GOT3 (cell line): ENCODE measurements around the gene MCC.
A peak's percentile ranks its signal among the peaks of the same experiment; 100 is the strongest.

Experiments used
- DNase-seq: peaks from one replicate; lab custom pipeline; 2025; ENCODE audit warnings: mixed read lengths; lab: John Stamatoyannopoulos, UW

Gene MCC

GRCh38 chr5:113147101-113147508, 341.1 kb downstream of the MCC start:
- DNase-seq, result peak; percentile 15

DNA sequence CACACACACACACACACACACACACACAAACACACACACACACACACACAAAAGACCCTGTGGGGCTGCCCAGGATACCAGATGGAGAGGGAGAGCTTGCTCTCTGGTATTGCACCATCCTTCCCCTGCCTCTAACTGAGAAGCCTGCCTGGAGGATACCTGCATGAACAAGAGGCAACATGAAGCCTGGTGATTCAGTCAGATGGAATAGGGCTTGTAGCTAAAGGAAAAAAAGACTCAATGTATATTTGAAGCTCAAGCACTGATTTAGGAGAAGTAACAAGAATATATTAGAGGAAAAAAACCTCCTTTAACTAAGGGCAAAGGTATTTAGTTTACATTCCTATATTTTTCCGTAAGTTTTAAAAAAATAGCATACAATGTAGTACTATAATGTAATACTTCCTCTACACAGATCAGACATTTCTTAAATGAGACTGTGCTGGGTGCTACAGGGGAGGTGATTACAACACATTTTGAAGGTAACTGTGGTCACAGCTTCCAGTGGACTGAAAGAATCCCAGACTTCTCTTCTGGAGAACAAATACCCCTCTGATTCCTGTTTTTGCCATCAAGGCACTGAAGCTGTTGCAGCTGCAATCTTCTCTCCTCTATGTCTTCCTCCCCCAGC, 342.4 kb downstream of the MCC start:
- DNase-seq, result no peak

DNA sequence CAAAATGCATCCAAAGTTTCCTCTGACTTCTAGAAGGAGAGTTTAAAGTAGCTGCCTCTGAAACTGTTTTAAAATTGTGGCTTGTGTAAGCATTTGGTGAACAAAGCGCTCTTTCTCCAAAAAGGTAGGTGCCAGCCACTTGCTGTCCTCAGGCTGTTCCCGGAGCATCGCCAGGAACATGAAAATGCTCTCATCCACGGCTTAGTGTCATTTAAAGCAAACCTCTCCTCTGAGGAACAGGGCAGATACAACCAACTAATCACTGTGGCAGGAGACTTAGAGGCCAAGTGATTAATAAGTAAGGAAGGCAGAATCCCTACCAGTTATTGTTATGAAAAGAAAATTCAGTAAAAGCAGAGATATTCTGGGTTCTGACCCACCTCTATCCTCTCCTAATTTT, 346.1 kb downstream of the MCC start:
- DNase-seq, result no peak

- peak; percentile 16 for DNase-seq
Observed at GRCh38 chr5:113140837-113141671, 347.2 kb downstream of the MCC start.

DNA sequence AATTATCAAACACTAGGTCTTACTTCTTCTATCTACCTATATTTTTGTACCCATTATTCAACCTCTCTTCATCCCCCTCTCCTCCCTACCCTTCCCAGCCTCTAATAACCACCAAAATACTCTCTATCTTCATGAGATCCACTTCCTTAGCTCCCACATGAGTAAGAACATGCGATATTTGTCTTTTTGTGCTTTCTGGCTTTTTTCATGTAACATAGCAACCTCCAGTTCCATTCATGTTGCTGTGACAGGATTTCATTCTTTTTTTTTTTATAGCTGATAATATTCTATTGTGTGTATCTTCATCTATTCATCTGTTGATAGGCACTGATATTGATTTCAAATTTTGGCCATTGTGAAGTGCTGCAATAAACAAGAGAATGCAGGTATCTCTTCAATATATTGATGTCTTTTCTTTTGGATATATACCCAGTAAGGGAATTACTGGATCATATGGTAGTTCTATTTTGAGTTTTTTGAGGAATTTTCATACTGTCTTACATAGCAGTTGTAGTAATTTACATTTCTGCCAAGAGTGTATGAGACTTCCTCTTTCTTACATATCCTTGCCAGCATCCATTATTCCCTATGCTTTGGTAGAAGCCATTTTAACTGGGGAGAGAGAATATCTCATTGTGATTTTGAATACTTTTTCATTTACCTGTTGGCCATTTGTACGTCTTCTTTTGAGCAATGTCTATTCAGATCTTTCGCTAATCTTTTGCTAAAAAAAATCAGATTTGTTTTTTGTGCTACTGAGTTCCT, 354.9 kb downstream of the MCC start:
- no peak for DNase-seq

- no peak for DNase-seq
Observed at GRCh38 chr5:113132564-113132963, 355.7 kb downstream of the MCC start.

- DNase-seq, result no peak
Observed at GRCh38 chr5:113128641-113129330, 359.5 kb downstream of the MCC start.

DNA sequence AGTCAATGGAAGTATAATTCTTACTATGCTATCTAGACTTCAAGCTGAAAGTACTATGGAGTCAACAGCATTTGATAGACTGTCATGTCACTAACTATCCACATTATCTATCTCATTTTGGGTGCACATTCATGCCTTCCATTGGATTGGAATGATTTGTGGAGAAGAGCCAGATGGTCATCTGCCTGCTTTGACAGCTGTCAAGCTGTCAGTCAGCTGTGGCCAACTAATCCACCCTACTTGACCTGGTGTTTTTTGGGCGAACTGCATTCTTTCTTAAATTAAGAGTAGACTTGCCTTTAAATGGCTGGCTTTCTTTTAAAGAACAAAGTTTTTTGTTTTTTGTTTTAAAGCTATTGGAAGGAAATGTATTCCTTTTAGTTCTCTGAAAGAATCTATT, 360.2 kb downstream of the MCC start:
- no peak for DNase-seq

DNA sequence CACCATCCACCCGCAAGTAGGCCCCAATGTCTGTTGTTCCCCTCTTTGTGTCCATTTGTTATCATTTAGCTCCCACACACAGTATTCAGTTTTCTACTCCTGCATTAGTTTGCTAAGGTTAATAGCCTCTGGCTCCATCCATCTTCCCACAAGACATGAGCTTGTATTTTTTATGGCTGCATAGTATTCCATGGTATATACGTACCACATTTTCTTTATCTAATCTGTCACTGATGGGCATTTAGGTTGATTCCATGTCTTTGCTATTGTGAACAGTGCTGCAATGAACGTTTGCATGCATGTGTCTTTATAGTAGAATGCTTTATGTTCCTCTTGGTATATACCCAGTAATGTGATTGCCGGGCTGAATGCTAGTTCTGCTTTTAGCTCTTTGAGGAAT, 361.2 kb downstream of the MCC start:
- DNase-seq, result no peak

DNA sequence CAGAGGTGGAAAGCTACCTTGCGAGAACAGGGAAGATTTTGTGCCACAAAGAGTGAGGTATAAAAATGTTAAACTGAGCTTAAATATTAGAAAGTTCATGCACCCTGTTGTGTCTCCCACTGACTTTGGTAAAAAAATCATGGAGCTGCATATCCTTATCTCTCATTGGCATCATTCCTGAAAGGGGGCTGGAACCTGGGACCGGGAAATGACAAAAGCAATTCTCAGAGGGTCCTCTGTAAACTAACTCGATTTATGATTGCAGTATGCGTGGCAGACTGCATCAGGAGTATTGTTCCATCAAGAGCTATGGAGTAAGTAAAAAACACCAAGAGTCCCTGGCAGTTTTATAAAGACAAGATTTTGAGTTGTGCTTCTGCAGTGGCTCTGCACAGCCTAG, 362.9 kb downstream of the MCC start:
- no peak for DNase-seq

DNA sequence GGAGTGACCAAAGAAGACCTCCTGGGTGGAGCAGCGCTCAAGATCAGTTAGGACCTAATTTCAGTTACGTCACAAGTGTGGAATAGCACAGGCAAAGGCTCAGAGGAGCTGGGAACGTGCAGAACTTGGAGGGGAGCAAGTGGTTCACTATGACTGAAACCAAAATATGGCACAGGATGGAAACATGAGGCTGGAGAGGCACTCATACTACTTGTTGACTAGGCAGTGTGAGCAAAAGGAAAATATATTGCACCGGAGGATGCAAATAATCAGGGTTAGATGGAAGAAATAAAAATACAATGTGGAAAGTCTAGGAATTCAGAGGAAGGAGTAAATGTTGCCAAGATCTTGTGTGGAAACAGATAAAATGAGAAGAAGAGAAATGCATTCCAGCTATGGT, 363.3 kb downstream of the MCC start:
- DNase-seq, result no peak

- no peak for DNase-seq
Observed at GRCh38 chr5:113124265-113124664, 364.0 kb downstream of the MCC start.

- no peak for DNase-seq
Observed at GRCh38 chr5:113123618-113124017, 364.6 kb downstream of the MCC start.

DNA sequence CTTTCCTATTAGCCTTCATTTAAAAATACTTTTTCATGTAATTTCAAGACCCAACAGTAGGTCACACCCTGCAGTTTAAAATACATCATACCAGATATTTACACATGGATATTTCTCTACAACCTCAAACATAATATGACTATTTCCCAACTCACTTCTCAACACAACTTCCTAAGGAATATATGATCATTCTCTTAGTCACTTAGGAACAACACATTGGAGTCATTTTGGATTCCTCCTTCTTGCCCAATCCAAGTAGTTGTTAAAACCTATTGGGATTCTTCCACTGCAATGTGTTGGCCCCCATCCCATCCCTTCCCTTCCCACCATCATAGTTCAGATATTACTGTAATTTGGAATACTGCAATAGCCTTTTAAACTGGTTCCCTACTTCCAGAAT, 366.2 kb downstream of the MCC start:
- peak; percentile 35 for DNase-seq

GRCh38 chr5:113119246-113119924, 368.9 kb downstream of the MCC start:
- DNase-seq, result no peak

DNA sequence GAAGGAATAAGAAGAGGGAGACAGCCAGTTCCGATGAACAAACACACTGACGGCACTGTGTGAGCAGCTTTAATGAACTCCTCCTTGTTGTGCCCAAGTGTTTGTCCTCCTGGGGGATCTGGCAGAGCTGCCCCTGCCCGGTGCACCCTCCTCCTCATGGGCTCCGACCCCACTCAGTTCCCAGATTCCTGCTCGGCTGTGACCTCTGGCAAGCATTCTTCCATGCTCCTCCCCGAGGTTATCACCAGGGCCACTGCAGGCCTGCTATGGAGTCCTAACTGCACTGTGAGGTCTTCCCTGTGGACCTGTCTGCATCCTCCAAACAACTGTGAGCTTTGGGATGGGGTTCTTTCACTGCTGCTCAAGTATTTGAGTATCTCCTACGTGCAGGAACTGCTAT, 369.5 kb downstream of the MCC start:
- DNase-seq, result no peak

DNA sequence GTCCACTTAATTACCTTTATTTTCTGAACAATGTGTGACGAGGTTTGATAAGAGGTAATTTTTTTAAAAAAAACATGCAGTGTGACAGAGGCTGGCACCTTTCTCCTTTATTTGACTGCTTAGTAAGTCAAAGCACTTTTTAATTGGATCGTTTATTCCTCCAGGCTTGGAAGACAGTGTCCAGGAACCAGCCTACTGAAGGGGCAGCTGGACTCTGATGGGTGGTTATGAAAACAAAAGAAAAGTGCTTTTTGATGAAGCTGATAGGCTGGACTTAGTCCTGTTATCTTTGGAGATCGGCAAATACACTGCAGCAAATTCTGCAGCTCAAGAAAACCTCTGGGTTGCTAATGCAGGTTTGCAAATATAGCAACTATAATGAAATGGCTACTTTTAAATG, 370.0 kb downstream of the MCC start:
- DNase-seq, result no peak

DNA sequence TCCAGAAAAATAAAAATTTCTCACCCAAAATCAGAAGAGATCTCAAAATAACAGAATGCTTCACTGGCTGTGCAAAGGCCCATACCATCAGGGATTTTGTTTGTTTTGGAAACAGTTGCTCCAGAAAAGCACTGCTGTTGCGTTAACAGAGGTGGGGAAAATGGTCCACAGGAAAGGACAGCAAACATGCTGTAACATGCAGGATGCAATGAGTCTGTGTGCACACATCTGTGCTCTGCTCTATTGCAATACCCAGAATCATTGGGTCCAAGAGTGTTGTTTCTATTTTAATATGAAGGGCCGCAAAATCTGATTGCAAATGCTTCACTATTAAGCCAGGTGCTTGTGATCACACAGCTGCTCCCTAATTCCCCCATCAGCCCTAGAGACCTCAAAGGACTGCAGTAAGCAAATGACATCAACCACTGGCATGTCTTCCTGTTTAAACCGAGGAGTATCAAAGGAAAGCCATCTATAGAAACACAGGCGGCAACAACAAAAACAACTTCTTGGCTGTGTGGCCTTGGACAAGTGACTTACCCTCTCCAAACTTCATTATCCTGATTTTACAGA, 370.6 kb downstream of the MCC start:
- DNase-seq, result no peak

GRCh38 chr5:113115956-113116355, 372.3 kb downstream of the MCC start:
- DNase-seq, result no peak

DNA sequence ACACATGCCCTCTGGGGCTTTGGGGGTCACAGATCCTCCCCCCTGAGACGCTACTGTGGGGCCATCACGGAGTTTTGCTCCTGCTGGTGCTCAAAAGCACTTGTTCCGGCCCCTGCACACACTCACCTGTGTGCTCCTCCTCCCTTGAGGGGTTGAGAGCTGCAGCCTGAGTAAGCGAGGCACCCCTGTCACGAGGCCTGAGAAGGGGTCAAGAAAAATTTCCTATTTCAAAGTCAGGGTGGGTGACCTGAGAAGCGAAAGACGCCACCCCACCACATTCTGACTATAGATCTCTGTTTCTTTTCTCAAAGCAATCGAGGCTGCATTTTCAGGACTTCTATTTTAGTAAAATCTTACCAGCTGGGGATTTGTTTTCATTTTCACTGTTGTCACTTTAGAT, 373.2 kb downstream of the MCC start:
- DNase-seq, result no peak

- DNase-seq, result no peak
Observed at GRCh38 chr5:113114559-113114958, 373.7 kb downstream of the MCC start.
